Neural progenitor cell (in vitro differentiated cells): ENCODE data around the gene CDK5. TPM values are rescaled to one million over a fixed set of nuclear protein-coding genes. Genes with fewer than 3 reads are reported as not detected.
A peak's percentile ranks its signal among the peaks of the same experiment; 100 is the strongest.

ENCODE experiments used
- DNase-seq: peaks from one replicate; pipeline ENCODE4 v3.0.0-alpha.2; 2016; ENCODE audit warnings: low spot score
- H2AFZ ChIP-seq: fragments of 200-600 bp; sonication (generic); replicated peaks from 2 replicates; pipeline ENCODE4 v1.6.1; 2016; ENCODE audit warnings: antibody characterized with exemption
- H3F3A ChIP-seq: fragments of 200-600 bp; sonication (generic); 2 replicates; pipeline ENCODE4 v1.6.1; 2016; ENCODE audit warnings: antibody characterized with exemption, low read depth
- H3K27ac ChIP-seq: fragments of 200-600 bp; sonication (generic); 2 replicates; pipeline ENCODE4 v1.5.1; 2016; ENCODE audit warnings: mild to moderate bottlenecking
- H3K27me3 ChIP-seq: fragments of 200-600 bp; sonication (generic); 2 replicates; pipeline ENCODE4 v1.6.1; 2016; ENCODE audit warnings: mild to moderate bottlenecking, moderate library complexity
- H3K36me3 ChIP-seq: fragments of 200-600 bp; sonication (generic); 2 replicates; pipeline ENCODE4 v1.5.1; 2016
- H3K4me1 ChIP-seq: fragments of 200-600 bp; sonication (generic); 2 replicates; pipeline ENCODE4 v1.6.1; 2016; ENCODE audit warnings: mixed run types
- H3K4me2 ChIP-seq: fragments of 200-600 bp; sonication (generic); 2 replicates; pipeline ENCODE4 v1.6.1; 2016
- H3K4me3 ChIP-seq: fragments of 200-600 bp; sonication (generic); 2 replicates; pipeline ENCODE4 v1.5.1; 2016
- H3K79me2 ChIP-seq: fragments of 200-600 bp; sonication (generic); 2 replicates; pipeline ENCODE4 v1.6.1; 2016; ENCODE audit warnings: low read depth
- H3K9ac ChIP-seq: fragments of 200-600 bp; sonication (generic); 2 replicates; pipeline ENCODE4 v1.6.1; 2016
- H3K9me3 ChIP-seq: fragments of 200-600 bp; sonication (generic); 2 replicates; pipeline ENCODE4 v1.5.1; 2016; ENCODE audit warnings: low read depth
- H4K20me1 ChIP-seq: fragments of 200-600 bp; sonication (generic); 2 replicates; pipeline ENCODE4 v1.6.1; 2016; ENCODE audit warnings: low read depth
- H3K27ac Mint-ChIP-seq: 3 replicates; pipeline ENCODE4 v1.8.0; 2021; ENCODE audit warnings: mixed read lengths
- H3K27me3 Mint-ChIP-seq: 2 replicates; pipeline ENCODE4 v1.8.0; 2022; ENCODE audit warnings: low read depth, mild to moderate bottlenecking, inconsistent platforms, moderate library complexity, mixed read lengths; ENCODE audit not compliant: insufficient read depth
- H3K36me3 Mint-ChIP-seq: 3 replicates; pipeline ENCODE4 v1.8.0; 2021; ENCODE audit warnings: mixed read lengths
- H3K4me1 Mint-ChIP-seq: 3 replicates; pipeline ENCODE4 v1.8.0; 2021; ENCODE audit warnings: mixed read lengths
- H3K4me3 Mint-ChIP-seq: 3 replicates; pipeline ENCODE4 v1.8.0; 2021; ENCODE audit warnings: mild to moderate bottlenecking, moderate library complexity, mixed read lengths
- H3K9me3 Mint-ChIP-seq: 3 replicates; pipeline ENCODE4 v1.8.0; 2020; ENCODE audit warnings: mixed read lengths
- EZH2 ChIP-seq: fragments of 200-600 bp; sonication (generic); IDR thresholded peaks from 2 replicates; pipeline ENCODE4 v1.6.1; 2017; ENCODE audit warnings: antibody characterized with exemption, mild to moderate bottlenecking, moderate library complexity
- EZH2phosphoT487 ChIP-seq: fragments of 200-600 bp; sonication (generic); IDR thresholded peaks from 2 replicates; pipeline ENCODE4 v1.6.1; 2017; ENCODE audit warnings: antibody characterized with exemption
- total RNA-seq: library from RNA; depleted of rRNA; stranded (reverse); fragments of >200 nt; gene quantifications from 2 replicates; pipeline ENCODE4 v1.2.3, GENCODE V29; 2015; ENCODE audit warnings: low replicate concordance
- TF ChIP-seq, protein P1 (sequence below): fragments of 200-600 bp; sonication (generic); IDR thresholded peaks from 2 replicates; pipeline ENCODE4 v1.5.1; 2017; ENCODE audit warnings: antibody characterized with exemption, mild to moderate bottlenecking

The CDK5 gene
- total RNA-seq, 1 donor from 2014 or later, result 8.1 TPM

DNA sequence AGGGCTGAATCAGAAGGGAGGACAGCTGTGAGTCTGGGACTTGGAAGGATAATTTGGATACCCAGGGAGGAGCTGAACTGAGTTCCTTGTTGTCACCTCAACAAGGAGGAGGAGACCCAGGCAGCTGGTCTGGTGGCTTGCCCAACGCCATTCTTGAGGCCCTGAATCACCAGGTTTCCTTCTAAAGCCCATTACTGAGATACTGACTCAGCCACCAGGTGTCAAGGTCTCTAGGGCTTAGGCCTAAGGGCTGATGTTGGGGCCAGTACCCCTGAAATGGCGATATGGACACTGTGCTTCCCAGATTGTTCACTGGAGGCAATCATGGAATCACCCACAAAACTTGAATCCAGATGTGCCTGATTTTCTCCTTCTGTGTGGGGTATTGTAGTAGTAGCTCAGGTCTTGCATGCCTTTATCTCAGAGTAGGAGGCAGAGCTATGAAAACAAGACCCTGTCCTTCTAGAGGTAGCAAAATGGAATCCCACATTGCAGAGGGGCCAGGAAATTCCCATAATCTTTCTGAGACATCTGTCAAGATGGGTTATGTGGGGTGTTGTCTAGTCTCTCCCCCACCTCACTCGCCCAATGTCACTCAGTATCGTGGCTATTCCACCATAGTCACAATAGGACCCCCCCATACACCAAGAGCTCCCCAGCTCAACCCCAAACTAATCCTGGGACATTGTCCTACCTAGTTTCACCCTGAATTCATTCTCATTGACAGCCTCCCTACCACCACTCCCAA lies 31.6 kb downstream of the CDK5 start:
- H3K4me3 ChIP-seq, result no peak overlapping the region
- no peaks in the 10 kb centered on the region for H4K20me1 ChIP-seq
- H2AFZ ChIP-seq, result no peak overlapping the region
- no peaks in the 10 kb centered on the region for H3K36me3 ChIP-seq
- TF ChIP-seq, protein P1, sequence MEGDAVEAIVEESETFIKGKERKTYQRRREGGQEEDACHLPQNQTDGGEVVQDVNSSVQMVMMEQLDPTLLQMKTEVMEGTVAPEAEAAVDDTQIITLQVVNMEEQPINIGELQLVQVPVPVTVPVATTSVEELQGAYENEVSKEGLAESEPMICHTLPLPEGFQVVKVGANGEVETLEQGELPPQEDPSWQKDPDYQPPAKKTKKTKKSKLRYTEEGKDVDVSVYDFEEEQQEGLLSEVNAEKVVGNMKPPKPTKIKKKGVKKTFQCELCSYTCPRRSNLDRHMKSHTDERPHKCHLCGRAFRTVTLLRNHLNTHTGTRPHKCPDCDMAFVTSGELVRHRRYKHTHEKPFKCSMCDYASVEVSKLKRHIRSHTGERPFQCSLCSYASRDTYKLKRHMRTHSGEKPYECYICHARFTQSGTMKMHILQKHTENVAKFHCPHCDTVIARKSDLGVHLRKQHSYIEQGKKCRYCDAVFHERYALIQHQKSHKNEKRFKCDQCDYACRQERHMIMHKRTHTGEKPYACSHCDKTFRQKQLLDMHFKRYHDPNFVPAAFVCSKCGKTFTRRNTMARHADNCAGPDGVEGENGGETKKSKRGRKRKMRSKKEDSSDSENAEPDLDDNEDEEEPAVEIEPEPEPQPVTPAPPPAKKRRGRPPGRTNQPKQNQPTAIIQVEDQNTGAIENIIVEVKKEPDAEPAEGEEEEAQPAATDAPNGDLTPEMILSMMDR, result no peak
- TF ChIP-seq EZH2 (no peak), EZH2phosphoT487 (no peak)
- H3K27ac Mint-ChIP-seq, result no peak overlapping the region
- H3K36me3 Mint-ChIP-seq, result no peaks in the 10 kb centered on the region
- peaks cover 22% of the 10 kb centered on the region for H3F3A ChIP-seq
- no peaks in the 10 kb centered on the region for H3K9me3 ChIP-seq
- no peak for DNase-seq
- no peaks in the 10 kb centered on the region for H3K9me3 Mint-ChIP-seq
- no peak overlapping the region for H3K4me3 Mint-ChIP-seq
- peaks cover 2% of the 10 kb centered on the region for H3K79me2 ChIP-seq
- H3K4me1 ChIP-seq, result peaks cover 16% of the 10 kb centered on the region
- no peak overlapping the region for H3K9ac ChIP-seq
- H3K27me3 Mint-ChIP-seq, result peaks cover 15% of the 10 kb centered on the region
- no peak overlapping the region for H3K27ac ChIP-seq
- peaks cover 24% of the 10 kb centered on the region for H3K27me3 ChIP-seq
- H3K4me2 ChIP-seq, result peak overlapping the region; percentile 85
- peaks cover 48% of the 10 kb centered on the region for H3K4me1 Mint-ChIP-seq

DNA sequence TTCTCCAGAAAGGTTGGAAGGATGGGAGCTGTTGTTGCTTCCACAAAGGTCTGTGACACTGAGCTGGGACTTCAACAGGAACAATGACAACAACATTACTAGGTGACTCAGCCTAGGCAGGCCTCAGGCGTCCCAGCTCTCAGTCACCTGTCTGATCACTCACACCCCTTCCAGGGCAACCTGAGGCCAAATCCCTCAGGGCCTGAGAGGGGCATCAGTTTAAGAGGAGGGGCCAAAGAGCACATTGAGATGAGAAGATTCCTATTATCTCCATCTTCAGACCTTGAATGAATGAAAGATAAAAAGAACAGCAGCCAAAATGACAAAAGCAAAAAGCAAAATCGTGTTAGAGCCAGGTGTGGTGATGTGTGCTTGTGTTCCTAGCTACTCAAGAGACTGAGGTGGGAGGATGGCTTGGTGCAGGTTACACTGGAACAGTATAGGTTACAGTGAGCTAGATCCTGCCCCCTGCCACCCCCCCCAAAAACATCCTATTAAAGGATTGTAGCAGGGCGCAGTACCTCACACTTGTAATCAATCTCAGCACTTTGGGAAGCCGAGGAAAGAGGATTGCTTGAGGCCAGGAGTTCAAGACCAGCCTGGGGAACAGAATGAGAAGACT lies 33.2 kb downstream of the CDK5 start, which contains the start of gene ATG9B:
Gene ATG9B (minus strand): TSS at position 60 of the 622 bp plus-strand sequence. CDS start 71 bp downstream, outside the sequence.
- no peak for DNase-seq
- peaks cover 37% of the 10 kb centered on the region for H3F3A ChIP-seq
- H3K79me2 ChIP-seq, result peaks cover 2% of the 10 kb centered on the region
- H3K4me2 ChIP-seq, result no peak within 1 kb of the TSS
- Mint-ChIP-seq H3K27me3 (peaks cover 17% of the 10 kb centered on the region), H3K4me3 (no peak within 1 kb of the TSS), H3K4me1 (peaks cover 60% of the 10 kb centered on the region), H3K9me3 (no peaks in the 10 kb centered on the region), H3K27ac (peak within 1 kb of the TSS; percentile 68), H3K36me3 (no peaks in the 10 kb centered on the region)
- H2AFZ ChIP-seq, result no peak within 1 kb of the TSS
- H3K4me3 ChIP-seq, result no peak within 1 kb of the TSS
- H3K27me3 ChIP-seq, result peaks cover 30% of the 10 kb centered on the region
- TF ChIP-seq EZH2 (no peak), EZH2phosphoT487 (no peak)
- TF ChIP-seq, protein P1, result no peak
- no peaks in the 10 kb centered on the region for H4K20me1 ChIP-seq
- no peaks in the 10 kb centered on the region for H3K36me3 ChIP-seq
- no peaks in the 10 kb centered on the region for H3K9me3 ChIP-seq
- H3K4me1 ChIP-seq, result peaks cover 32% of the 10 kb centered on the region
- H3K9ac ChIP-seq, result no peak within 1 kb of the TSS
- no peak within 1 kb of the TSS for H3K27ac ChIP-seq

DNA sequence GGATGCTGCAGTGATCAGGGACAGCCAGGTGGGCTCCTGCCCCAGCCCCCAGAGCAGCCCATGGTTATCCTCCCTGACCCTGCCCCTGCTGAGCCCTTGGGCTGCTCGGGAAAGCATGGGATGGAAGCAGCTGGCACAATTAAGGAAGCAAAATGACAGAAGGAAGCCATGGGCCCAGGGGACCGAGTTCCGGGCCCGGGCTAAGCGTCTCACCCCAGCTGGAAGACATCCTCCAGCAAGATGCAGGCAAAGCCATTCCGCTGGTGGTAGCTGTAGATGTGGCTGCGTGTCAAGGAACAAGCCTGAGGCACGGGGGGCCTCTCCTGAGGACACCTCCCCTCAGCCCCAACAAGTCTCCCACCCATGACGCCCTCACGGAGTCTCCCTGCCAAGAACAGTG lies 34.5 kb downstream of the CDK5 start:
- no peak for TF ChIP-seq EZH2
- TF ChIP-seq EZH2phosphoT487, result no peak
- TF ChIP-seq, protein P1, result no peak
- Mint-ChIP-seq H3K4me1 (peaks cover 59% of the 10 kb centered on the region), H3K27ac (no peak overlapping the region), H3K9me3 (no peaks in the 10 kb centered on the region), H3K4me3 (no peak overlapping the region), H3K27me3 (peaks cover 16% of the 10 kb centered on the region), H3K36me3 (no peaks in the 10 kb centered on the region)
- no peak for DNase-seq
- Histone ChIP-seq H2AFZ (no peak overlapping the region), H4K20me1 (no peaks in the 10 kb centered on the region), H3K9ac (no peak overlapping the region), H3K27me3 (peaks cover 43% of the 10 kb centered on the region), H3K36me3 (no peaks in the 10 kb centered on the region), H3K4me2 (no peak overlapping the region), H3F3A (peaks cover 42% of the 10 kb centered on the region), H3K79me2 (no peaks in the 10 kb centered on the region), H3K27ac (no peak overlapping the region), H3K9me3 (no peaks in the 10 kb centered on the region), H3K4me1 (peaks cover 40% of the 10 kb centered on the region), H3K4me3 (no peak overlapping the region)
